NB4 (cell line): Measurements from ENCODE around the gene TLK1.

ENCODE experiments used
- MAX ChIP-seq: IDR thresholded peaks from 2 replicates; pipeline ENCODE4 v1.6.1; 2011; ENCODE audit warnings: low read depth, low read length
- MYC ChIP-seq: IDR thresholded peaks from 2 replicates; pipeline ENCODE4 v1.6.1; 2011; ENCODE audit warnings: low read depth, low read length
- POLR2A ChIP-seq: IDR thresholded peaks from 2 replicates; pipeline ENCODE4 v1.6.1; 2011; ENCODE audit warnings: mild to moderate bottlenecking; ENCODE audit not compliant: insufficient read length; ENCODE audit errors: extremely low read depth
- TF ChIP-seq, protein P1 (sequence below): IDR thresholded peaks from one replicate; pipeline ENCODE4 v1.5.1; 2012; ENCODE audit warnings: low read depth, low read length

DNA sequence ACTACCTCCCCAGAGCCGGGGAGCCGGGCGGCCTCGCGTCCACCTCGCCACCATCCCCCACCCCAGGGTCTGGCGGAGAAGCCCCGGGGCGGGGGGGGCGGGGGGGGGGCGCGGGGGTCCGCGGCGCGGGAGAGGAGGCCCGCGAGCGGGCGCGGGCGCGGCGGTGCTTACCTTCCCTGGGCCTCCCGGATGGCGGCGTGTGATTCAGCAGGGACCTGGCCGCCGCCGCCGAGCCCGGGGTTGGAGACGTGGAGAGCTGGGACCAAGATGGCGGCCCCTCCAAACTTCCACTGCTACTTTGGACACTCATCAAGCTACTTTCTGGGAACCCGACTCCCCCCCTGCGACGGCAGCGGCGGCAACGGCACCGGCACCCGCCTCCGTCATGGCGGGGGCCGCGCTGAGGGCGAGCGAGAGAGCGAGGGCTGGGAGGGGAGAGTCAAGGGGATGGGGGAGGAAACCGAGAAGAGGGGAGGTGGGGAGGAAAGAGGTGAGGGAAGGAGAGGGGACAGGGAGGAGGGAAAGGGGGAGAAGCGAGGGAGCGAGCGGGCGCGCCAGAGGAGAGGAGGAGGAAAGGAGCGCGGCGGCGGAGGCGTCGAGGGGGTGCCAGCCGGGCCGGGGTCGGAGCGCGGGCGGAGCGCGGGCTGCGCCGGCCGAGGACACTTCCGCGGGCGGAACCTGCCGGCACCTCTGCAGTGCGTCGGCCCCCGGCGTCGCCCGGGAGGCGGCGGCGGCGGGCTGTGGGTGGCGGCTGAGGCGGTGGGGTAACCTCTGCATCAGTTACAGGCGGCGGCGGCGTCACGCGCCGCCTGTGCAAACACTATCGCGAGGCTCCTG is at the start of gene TLK1:
- TF ChIP-seq, protein P1, sequence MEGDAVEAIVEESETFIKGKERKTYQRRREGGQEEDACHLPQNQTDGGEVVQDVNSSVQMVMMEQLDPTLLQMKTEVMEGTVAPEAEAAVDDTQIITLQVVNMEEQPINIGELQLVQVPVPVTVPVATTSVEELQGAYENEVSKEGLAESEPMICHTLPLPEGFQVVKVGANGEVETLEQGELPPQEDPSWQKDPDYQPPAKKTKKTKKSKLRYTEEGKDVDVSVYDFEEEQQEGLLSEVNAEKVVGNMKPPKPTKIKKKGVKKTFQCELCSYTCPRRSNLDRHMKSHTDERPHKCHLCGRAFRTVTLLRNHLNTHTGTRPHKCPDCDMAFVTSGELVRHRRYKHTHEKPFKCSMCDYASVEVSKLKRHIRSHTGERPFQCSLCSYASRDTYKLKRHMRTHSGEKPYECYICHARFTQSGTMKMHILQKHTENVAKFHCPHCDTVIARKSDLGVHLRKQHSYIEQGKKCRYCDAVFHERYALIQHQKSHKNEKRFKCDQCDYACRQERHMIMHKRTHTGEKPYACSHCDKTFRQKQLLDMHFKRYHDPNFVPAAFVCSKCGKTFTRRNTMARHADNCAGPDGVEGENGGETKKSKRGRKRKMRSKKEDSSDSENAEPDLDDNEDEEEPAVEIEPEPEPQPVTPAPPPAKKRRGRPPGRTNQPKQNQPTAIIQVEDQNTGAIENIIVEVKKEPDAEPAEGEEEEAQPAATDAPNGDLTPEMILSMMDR, result no peak
- TF ChIP-seq POLR2A (no peak), MAX (no peak), MYC (peak; percentile 31; the same call in 1 of the 2 replicates)
